OCI-LY7 (cell line): Measurements from ENCODE around the gene RAI2. TPM values are rescaled to one million over a fixed set of nuclear protein-coding genes. Genes with fewer than 3 reads are reported as not detected.

Source experiments
- BruUV-seq: library from RNA; stranded (reverse); fragments of 400-500 nt; replicated peaks from 2 replicates; lab custom pipeline; 2021; lab: Mats Ljungman, UMichigan
- CTCF ChIA-PET: fragments of 300-600 bp; sonication (Branson Sonifier 250); formaldehyde crosslinking; loops from one replicate; lab custom pipeline; 2022; ENCODE audit warnings: antibody characterized with exemption; ENCODE audit not compliant: unreplicated experiment; lab: Charles Lee
- POLR2A ChIA-PET: fragments of 300-600 bp; sonication (Branson Sonifier 250); formaldehyde crosslinking; loops from one replicate; lab custom pipeline; 2022; ENCODE audit warnings: antibody characterized with exemption; lab: Charles Lee
- DNase-seq: peaks from one replicate; pipeline ENCODE4 v3.0.0-alpha.2; 2015; ENCODE audit warnings: low spot score
- H2AFZ ChIP-seq: fragments of 200-600 bp; sonication (generic), shearing (Covaris generic); 2 replicates; pipeline ENCODE4 v1.6.1; 2014; ENCODE audit warnings: mild to moderate bottlenecking, antibody characterized with exemption, low read length, moderate library complexity
- H3K27ac ChIP-seq: fragments of 200-600 bp; sonication (generic); 2 replicates; pipeline ENCODE4 v1.5.1; 2014; ENCODE audit warnings: mixed run types, low read depth, mild to moderate bottlenecking, moderate library complexity, low read length, inconsistent platforms; ENCODE audit not compliant: poor library complexity, severe bottlenecking
- H3K36me3 ChIP-seq: fragments of 200-600 bp; sonication (generic); 2 replicates; pipeline ENCODE4 v1.6.1; 2014; ENCODE audit warnings: mild to moderate bottlenecking, antibody characterized with exemption, low read length, moderate library complexity, mixed read lengths; ENCODE audit not compliant: insufficient read depth
- H3K4me1 ChIP-seq: fragments of 200-600 bp; sonication (generic); 2 replicates; pipeline ENCODE4 v1.5.1; 2014; ENCODE audit warnings: mild to moderate bottlenecking, low read length; ENCODE audit not compliant: insufficient read depth, poor library complexity, severe bottlenecking
- H3K4me2 ChIP-seq: fragments of 200-600 bp; sonication (generic); 2 replicates; pipeline ENCODE4 v1.6.1; 2014; ENCODE audit warnings: mild to moderate bottlenecking, low read length
- H3K4me3 ChIP-seq: fragments of 200-600 bp; sonication (generic); 2 replicates; pipeline ENCODE4 v1.5.1; 2014; ENCODE audit warnings: mild to moderate bottlenecking, low read depth, low read length; ENCODE audit not compliant: poor library complexity, severe bottlenecking
- H3K79me2 ChIP-seq: fragments of 200-600 bp; sonication (generic); 2 replicates; pipeline ENCODE4 v1.6.1; 2016; ENCODE audit warnings: low read depth, mild to moderate bottlenecking, low read length, moderate library complexity, mixed read lengths; ENCODE audit not compliant: insufficient read depth
- H3K9me2 ChIP-seq: fragments of 200-600 bp; sonication (generic); 2 replicates; pipeline ENCODE4 v1.6.1; 2016; ENCODE audit warnings: mild to moderate bottlenecking, low read length, mixed read lengths; ENCODE audit not compliant: insufficient read depth
- H3K9me3 ChIP-seq: fragments of 200-600 bp; sonication (generic); 2 replicates; pipeline ENCODE4 v1.6.1; 2014; ENCODE audit warnings: mild to moderate bottlenecking, mixed run types, low read length, mixed read lengths
- H4K20me1 ChIP-seq: fragments of 200-600 bp; sonication (generic); 2 replicates; pipeline ENCODE4 v1.6.1; 2014; ENCODE audit warnings: mild to moderate bottlenecking, antibody characterized with exemption, low read length, moderate library complexity, mixed read lengths; ENCODE audit not compliant: insufficient read depth
- CTCF ChIP-seq: fragments of 200-600 bp; sonication (generic); conservative IDR thresholded peaks from 2 replicates; pipeline ENCODE4 v1.5.1; 2014; ENCODE audit warnings: mild to moderate bottlenecking, antibody characterized with exemption, low read length, moderate library complexity, mixed read lengths
- EZH2phosphoT487 ChIP-seq: fragments of 200-600 bp; sonication (generic); IDR thresholded peaks from 2 replicates; pipeline ENCODE4 v1.6.1; 2018; ENCODE audit warnings: low read depth, borderline replicate concordance, mild to moderate bottlenecking, mixed run types, antibody characterized with exemption, low read length, moderate library complexity, mixed read lengths
- intact Hi-C: fragments of 100-400 bp; cut with micrococcal nuclease; formaldehyde crosslinking; loops from one replicate; pipeline ENCODE4 v1.10.0; 2022; ENCODE audit not compliant: unreplicated experiment
- total RNA-seq, 2 experiments: library from RNA; depleted of rRNA in 1 of 2; stranded (reverse); fragments of >200 nt in 1 of 2; shearing (Covaris generic) in 1 of 2; gene quantifications; 2 replicates each; pipeline ENCODE4 v1.2.3, GENCODE V29; 2014 to 2022

RAI2 gene
- total RNA-seq, 2 experiments from 2014 or later = not detected

GRCh38 chrX:17859609-17860178 is 1.4 kb downstream of the RAI2 start:
- intact Hi-C loops = no loop called here
- TF ChIP-seq CTCF (no peak), EZH2phosphoT487 (no peak)
- no peaks in the 10 kb centered on the region for H3K79me2 ChIP-seq
- POLR2A ChIA-PET = no interaction called here
- H2AFZ ChIP-seq = no peak overlapping the region
- no peaks in the 10 kb centered on the region for H4K20me1 ChIP-seq
- H3K9me2 ChIP-seq = no peaks in the 10 kb centered on the region
- H3K27ac ChIP-seq = no peak overlapping the region
- BruUV-seq = no TSS peak
- CTCF ChIA-PET = no interaction called here
- no peak overlapping the region for H3K4me3 ChIP-seq
- no peak overlapping the region for H3K4me2 ChIP-seq
- DNase-seq = no peak
- no peaks in the 10 kb centered on the region for H3K9me3 ChIP-seq
- H3K4me1 ChIP-seq = no peaks in the 10 kb centered on the region
- no peaks in the 10 kb centered on the region for H3K36me3 ChIP-seq

- H2AFZ ChIP-seq = no peak overlapping the region
- no peak overlapping the region for H3K27ac ChIP-seq
- intact Hi-C loops = no loop called here
- H4K20me1 ChIP-seq = no peaks in the 10 kb centered on the region
- H3K9me2 ChIP-seq = no peaks in the 10 kb centered on the region
- DNase-seq = no peak
- CTCF ChIA-PET = no interaction called here
- H3K4me2 ChIP-seq = no peak overlapping the region
- H3K4me3 ChIP-seq = no peak overlapping the region
- no peaks in the 10 kb centered on the region for H3K9me3 ChIP-seq
- H3K4me1 ChIP-seq = no peaks in the 10 kb centered on the region
- no peaks in the 10 kb centered on the region for H3K79me2 ChIP-seq
- POLR2A ChIA-PET = no interaction called here
- no peaks in the 10 kb centered on the region for H3K36me3 ChIP-seq
- no peak for TF ChIP-seq EZH2phosphoT487
- no peak for TF ChIP-seq CTCF
- no TSS peak for BruUV-seq
Observed at GRCh38 chrX:17854531-17854930, 6.6 kb downstream of the RAI2 start.

GRCh38 chrX:17854069-17854468 is 7.0 kb downstream of the RAI2 start:
- no peaks in the 10 kb centered on the region for H3K9me2 ChIP-seq
- no peaks in the 10 kb centered on the region for H4K20me1 ChIP-seq
- H3K27ac ChIP-seq = no peak overlapping the region
- no peak overlapping the region for H2AFZ ChIP-seq
- CTCF ChIA-PET = no interaction called here
- intact Hi-C loops = no loop called here
- POLR2A ChIA-PET = interaction anchor here (0.7 kb wide), 1 partner anchor 464 kb away, joined by 3 read pairs; no protein-coding TSS in a partner anchor
- no peaks in the 10 kb centered on the region for H3K79me2 ChIP-seq
- H3K36me3 ChIP-seq = no peaks in the 10 kb centered on the region
- H3K9me3 ChIP-seq = no peaks in the 10 kb centered on the region
- no peaks in the 10 kb centered on the region for H3K4me1 ChIP-seq
- no peak for DNase-seq
- BruUV-seq = no TSS peak
- no peak overlapping the region for H3K4me3 ChIP-seq
- TF ChIP-seq EZH2phosphoT487 (no peak), CTCF (no peak)
- H3K4me2 ChIP-seq = no peak overlapping the region
